H9 (cell line): ENCODE data around the gene IZUMO1. TPM values are rescaled to one million over a fixed set of nuclear protein-coding genes. Genes with fewer than 3 reads are reported as not detected.
A peak's percentile ranks its signal among the peaks of the same experiment; 100 is the strongest.

ENCODE experiments used
- DNase-seq: peaks from one replicate; pipeline ENCODE4 v3.0.0-alpha.2; 2017
- H2AFZ ChIP-seq: one replicate; pipeline ENCODE4 v1.6.1; 2013; ENCODE audit warnings: mild to moderate bottlenecking, low read length, control low read depth, moderate library complexity
- H2AK5ac ChIP-seq: 2 replicates; pipeline ENCODE4 v1.6.1; 2013; ENCODE audit warnings: low read length, control low read depth, mixed read lengths; ENCODE audit not compliant: insufficient read length
- H2BK120ac ChIP-seq: one replicate; pipeline ENCODE4 v1.6.1; 2013; ENCODE audit warnings: low read depth, mild to moderate bottlenecking, low read length, control low read depth, inconsistent platforms; ENCODE audit not compliant: poor library complexity, severe bottlenecking
- H2BK12ac ChIP-seq: 2 replicates; pipeline ENCODE4 v1.6.1; 2013; ENCODE audit warnings: low read length, control low read depth, mixed read lengths, low read depth; ENCODE audit not compliant: insufficient read length
- H2BK15ac ChIP-seq: 2 replicates; pipeline ENCODE4 v1.6.1; 2013; ENCODE audit warnings: low read depth, low read length, control low read depth
- H2BK20ac ChIP-seq: one replicate; pipeline ENCODE4 v1.6.1; 2013; ENCODE audit warnings: low read depth, mild to moderate bottlenecking, low read length, control low read depth, inconsistent platforms; ENCODE audit not compliant: poor library complexity, severe bottlenecking
- H2BK5ac ChIP-seq: 2 replicates; pipeline ENCODE4 v1.6.1; 2013; ENCODE audit warnings: low read length, control low read depth, mixed read lengths; ENCODE audit not compliant: insufficient read length
- H3K14ac ChIP-seq: 2 replicates; pipeline ENCODE4 v1.6.1; 2013; ENCODE audit warnings: low read length, control low read depth; ENCODE audit not compliant: insufficient read depth
- H3K18ac ChIP-seq: 2 replicates; pipeline ENCODE4 v1.6.1; 2013; ENCODE audit warnings: low read depth, mild to moderate bottlenecking, mixed read lengths, low read length, control low read depth; ENCODE audit not compliant: insufficient read length
- H3K23ac ChIP-seq: 2 replicates; pipeline ENCODE4 v1.6.1; 2013; ENCODE audit warnings: low read length, control low read depth, mixed read lengths, low read depth; ENCODE audit not compliant: insufficient read length
- H3K23me2 ChIP-seq: 2 replicates; pipeline ENCODE4 v1.6.1; 2013; ENCODE audit warnings: low read depth, mild to moderate bottlenecking, mixed read lengths, low read length, control low read depth; ENCODE audit not compliant: insufficient read length, poor library complexity, severe bottlenecking
- H3K27ac ChIP-seq: 2 replicates; pipeline ENCODE4 v1.5.1; 2013; ENCODE audit warnings: low read length, control low read depth, mixed read lengths, low read depth; ENCODE audit not compliant: insufficient read length
- H3K27me3 ChIP-seq: 2 replicates; pipeline ENCODE4 v1.6.1; 2013; ENCODE audit warnings: low read length, control low read depth, inconsistent platforms; ENCODE audit not compliant: insufficient read depth
- H3K4ac ChIP-seq: 2 replicates; pipeline ENCODE4 v1.6.1; 2013; ENCODE audit warnings: low read depth, mild to moderate bottlenecking, control low read depth, inconsistent platforms, low read length, moderate library complexity
- H3K4me1 ChIP-seq: 2 replicates; pipeline ENCODE4 v1.6.1; 2013; ENCODE audit warnings: low read length, control low read depth, inconsistent platforms; ENCODE audit not compliant: insufficient read depth
- H3K4me2 ChIP-seq: 2 replicates; pipeline ENCODE4 v1.6.1; 2013; ENCODE audit warnings: low read length, control low read depth, mixed read lengths; ENCODE audit not compliant: insufficient read length, insufficient read depth
- H3K56ac ChIP-seq: 2 replicates; pipeline ENCODE4 v1.6.1; 2013; ENCODE audit warnings: low read depth, mild to moderate bottlenecking, mixed read lengths, low read length, control low read depth; ENCODE audit not compliant: insufficient read length
- H3K79me1 ChIP-seq: 2 replicates; pipeline ENCODE4 v1.6.1; 2013; ENCODE audit warnings: low read depth, mild to moderate bottlenecking, moderate library complexity, low read length, control low read depth, inconsistent platforms; ENCODE audit not compliant: insufficient read depth, poor library complexity, severe bottlenecking
- H3K79me2 ChIP-seq: 2 replicates; pipeline ENCODE4 v1.6.1; 2013; ENCODE audit warnings: low read length, control low read depth, inconsistent platforms; ENCODE audit not compliant: insufficient read depth
- H3K9ac ChIP-seq: 2 replicates; pipeline ENCODE4 v1.6.1; 2013; ENCODE audit warnings: low read length, control low read depth, mixed read lengths; ENCODE audit not compliant: insufficient read length; ENCODE audit errors: extremely low read depth
- H3K9me3 ChIP-seq: one replicate; pipeline ENCODE4 v1.6.1; 2013; ENCODE audit warnings: low read depth, low read length, inconsistent platforms; ENCODE audit not compliant: control insufficient read depth
- H3T11ph ChIP-seq: one replicate; pipeline ENCODE4 v1.6.1; 2013; ENCODE audit warnings: mild to moderate bottlenecking, low read length, control low read depth, inconsistent platforms
- H4K20me1 ChIP-seq: one replicate; pipeline ENCODE4 v1.6.1; 2013; ENCODE audit not compliant: control insufficient read depth, insufficient read length, insufficient read depth
- H4K5ac ChIP-seq: 2 replicates; pipeline ENCODE4 v1.6.1; 2013; ENCODE audit warnings: low read depth, mild to moderate bottlenecking, mixed read lengths, low read length, control low read depth; ENCODE audit not compliant: insufficient read length
- H4K8ac ChIP-seq: replicated peaks from 2 replicates; pipeline ENCODE4 v1.6.1; 2013; ENCODE audit warnings: low read length, control low read depth, mixed read lengths, low read depth; ENCODE audit not compliant: insufficient read length
- H4K91ac ChIP-seq: 2 replicates; pipeline ENCODE4 v1.6.1; 2013; ENCODE audit warnings: low read depth, mild to moderate bottlenecking, moderate library complexity, mixed read lengths, low read length, control low read depth; ENCODE audit not compliant: insufficient read length
- H3K27ac Mint-ChIP-seq, 3 experiments: 2 replicates in 2 of 3; 3 replicates in 1 of 3; pipeline ENCODE4 v1.8.0; 2020 to 2021; ENCODE audit warnings: mixed read lengths in 3 of 3, mild to moderate bottlenecking in 1 of 3, moderate library complexity in 1 of 3
- H3K27me3 Mint-ChIP-seq: 2 replicates; pipeline ENCODE4 v1.8.0; 2021; ENCODE audit warnings: low read depth, mild to moderate bottlenecking, moderate library complexity, mixed read lengths
- H3K36me3 Mint-ChIP-seq, 3 experiments: 2 replicates in 2 of 3; 3 replicates in 1 of 3; pipeline ENCODE4 v1.8.0; 2020 to 2021; ENCODE audit warnings: low read depth in 3 of 3, mixed read lengths in 3 of 3; ENCODE audit not compliant: insufficient read depth in 1 of 3
- H3K4me1 Mint-ChIP-seq, 2 experiments: 2 replicates each; pipeline ENCODE4 v1.8.0; 2020; ENCODE audit warnings: mixed read lengths in 2 of 2
- H3K4me3 Mint-ChIP-seq, 2 experiments: 2 replicates in 1 of 2; 3 replicates in 1 of 2; pipeline ENCODE4 v1.8.0; 2020 to 2021; ENCODE audit warnings: mild to moderate bottlenecking in 2 of 2, mixed read lengths in 2 of 2, moderate library complexity in 1 of 2
- H3K9me3 Mint-ChIP-seq, 2 experiments: 2 replicates in 1 of 2; 3 replicates in 1 of 2; pipeline ENCODE4 v1.8.0; 2020; ENCODE audit warnings: mild to moderate bottlenecking in 2 of 2, mixed read lengths in 2 of 2, moderate library complexity in 1 of 2
- WGBS: extraction: QIAGEN DNeasy Blood & Tissue Kit; methylation state at CpG from one replicate; pipeline ENCODE4 v1.1.7; 2013; ENCODE audit warnings: missing lambda C conversion rate, low lambda C conversion rate, mixed read lengths; ENCODE audit not compliant: insufficient read length; ENCODE audit errors: extremely low coverage; 5-methylcytosine and 5-hydroxymethylcytosine counted together
- total RNA-seq: library from RNA; stranded (reverse); gene quantifications from 2 replicates; pipeline ENCODE4 v1.2.1, GENCODE V29; 2021
- TF ChIP-seq, protein P1 (sequence below): fragments of 200-600 bp; sonication (generic); conservative IDR thresholded peaks from 3 replicates; pipeline ENCODE4 v1.8.0; 2021; ENCODE audit warnings: antibody characterized with exemption, mild to moderate bottlenecking

IZUMO1 gene
- total RNA-seq, 1 experiment from 2014 or later: 3.7 TPM

DNA sequence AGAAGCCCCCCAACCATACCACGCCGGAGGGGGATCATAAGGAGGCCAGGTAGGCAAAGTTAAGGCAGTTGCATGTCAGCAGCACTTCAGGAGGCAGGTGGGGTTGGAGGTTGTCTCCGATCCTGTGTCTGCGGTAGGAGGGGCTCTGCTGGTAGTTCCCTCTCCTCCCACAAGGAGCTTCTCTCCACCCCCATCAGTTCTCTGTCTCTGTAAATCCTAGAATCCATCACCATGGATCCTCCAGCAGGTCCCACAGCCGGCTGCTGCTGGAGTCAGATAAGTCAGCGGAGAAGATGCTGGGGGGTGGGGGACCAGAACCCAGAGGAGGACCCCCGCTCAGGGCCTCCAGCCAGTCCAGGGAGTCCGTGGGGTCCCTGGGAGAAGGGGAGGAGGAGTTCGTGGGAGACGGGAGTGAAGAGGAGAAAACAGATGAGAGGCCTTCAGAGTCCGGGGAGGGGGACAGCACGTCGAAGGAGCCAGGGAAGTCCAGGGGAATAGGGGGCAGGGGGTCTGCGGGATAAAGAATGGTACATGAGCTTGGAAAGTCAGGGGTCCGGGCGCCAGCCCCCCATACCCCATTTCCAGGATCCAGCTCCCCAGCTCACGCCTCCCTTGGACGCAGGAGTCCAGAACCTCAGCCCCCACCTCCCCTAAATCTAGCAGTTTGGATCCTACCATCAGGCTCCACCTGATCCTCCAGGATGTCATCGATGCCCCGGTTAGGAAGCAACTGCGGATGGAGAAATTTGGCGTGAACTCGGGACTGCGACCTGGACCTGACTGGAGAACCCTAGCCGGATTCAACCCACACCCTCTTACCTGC, 33.5 kb downstream of the IZUMO1 start:
- H3K79me1 ChIP-seq: no peaks in the 10 kb centered on the region
- peaks cover 8 to 11% (median 8%) of the 10 kb centered on the region in 3 experiments; a peak in 6 of 7 replicates for H3K36me3 Mint-ChIP-seq
- H3K9me3 Mint-ChIP-seq: peaks cover 5 to 6% of the 10 kb centered on the region in 2 experiments; a peak in 4 of 5 replicates
- H2BK5ac ChIP-seq: no peak overlapping the region
- H3K27me3 Mint-ChIP-seq: peaks cover 4% of the 10 kb centered on the region
- no peak overlapping the region for H3K14ac ChIP-seq
- no peak overlapping the region for H3K23ac ChIP-seq
- peak overlapping the region in 1 of 3 experiments; percentile 42; a peak in 2 of 7 replicates for H3K27ac Mint-ChIP-seq
- H3K18ac ChIP-seq: no peak overlapping the region
- H2AK5ac ChIP-seq: no peak overlapping the region
- WGBS: no CpG with 5 or more reads among the region's 25 CpGs
- TF ChIP-seq, protein P1, sequence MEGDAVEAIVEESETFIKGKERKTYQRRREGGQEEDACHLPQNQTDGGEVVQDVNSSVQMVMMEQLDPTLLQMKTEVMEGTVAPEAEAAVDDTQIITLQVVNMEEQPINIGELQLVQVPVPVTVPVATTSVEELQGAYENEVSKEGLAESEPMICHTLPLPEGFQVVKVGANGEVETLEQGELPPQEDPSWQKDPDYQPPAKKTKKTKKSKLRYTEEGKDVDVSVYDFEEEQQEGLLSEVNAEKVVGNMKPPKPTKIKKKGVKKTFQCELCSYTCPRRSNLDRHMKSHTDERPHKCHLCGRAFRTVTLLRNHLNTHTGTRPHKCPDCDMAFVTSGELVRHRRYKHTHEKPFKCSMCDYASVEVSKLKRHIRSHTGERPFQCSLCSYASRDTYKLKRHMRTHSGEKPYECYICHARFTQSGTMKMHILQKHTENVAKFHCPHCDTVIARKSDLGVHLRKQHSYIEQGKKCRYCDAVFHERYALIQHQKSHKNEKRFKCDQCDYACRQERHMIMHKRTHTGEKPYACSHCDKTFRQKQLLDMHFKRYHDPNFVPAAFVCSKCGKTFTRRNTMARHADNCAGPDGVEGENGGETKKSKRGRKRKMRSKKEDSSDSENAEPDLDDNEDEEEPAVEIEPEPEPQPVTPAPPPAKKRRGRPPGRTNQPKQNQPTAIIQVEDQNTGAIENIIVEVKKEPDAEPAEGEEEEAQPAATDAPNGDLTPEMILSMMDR: peak; percentile 50
- no peaks in the 10 kb centered on the region for H3K9me3 ChIP-seq
- H4K91ac ChIP-seq: no peak overlapping the region
- no peak overlapping the region for H2BK120ac ChIP-seq
- no peak overlapping the region for H2BK15ac ChIP-seq
- H4K8ac ChIP-seq: no peak overlapping the region
- peak overlapping the region; percentile 79 to 95 for H3K4me3 Mint-ChIP-seq
- H3K23me2 ChIP-seq: peaks cover 8% of the 10 kb centered on the region
- peak overlapping the region; percentile 16 for H3K9ac ChIP-seq
- no peak overlapping the region for H2AFZ ChIP-seq
- H2BK12ac ChIP-seq: no peak overlapping the region
- H3K79me2 ChIP-seq: no peaks in the 10 kb centered on the region
- H3K56ac ChIP-seq: no peak overlapping the region
- peaks cover 26 to 39% of the 10 kb centered on the region in 2 experiments for H3K4me1 Mint-ChIP-seq
- H3K27me3 ChIP-seq: no peaks in the 10 kb centered on the region
- H3K4me1 ChIP-seq: no peaks in the 10 kb centered on the region; the same call in 1 of the 2 replicates
- no peak overlapping the region for H4K5ac ChIP-seq
- peak overlapping the region; percentile 64 for H3K4me2 ChIP-seq
- no peak overlapping the region for H2BK20ac ChIP-seq
- H3K27ac ChIP-seq: no peak overlapping the region
- H3T11ph ChIP-seq: no peak overlapping the region
- H4K20me1 ChIP-seq: no peaks in the 10 kb centered on the region
- H3K4ac ChIP-seq: no peak overlapping the region
- peak; percentile 83 for DNase-seq
